MCF 10A (cell line): ENCODE measurements around the gene WDR55. TPM values are rescaled to one million over a fixed set of nuclear protein-coding genes. Genes with fewer than 3 reads are reported as not detected.

Experiments
- BruUV-seq: library from RNA; stranded (reverse); fragments of 400-500 nt; replicated peaks from 2 replicates; lab custom pipeline; 2021; lab: Mats Ljungman, UMichigan
- CTCF ChIA-PET: fragments of 300-600 bp; sonication (Branson Sonifier 250); formaldehyde crosslinking; extraction: SDS; loops from one replicate; lab custom pipeline; 2021; ENCODE audit warnings: antibody characterized with exemption, inconsistent platforms; lab: Yijun Ruan, JAX
- POLR2A ChIA-PET: fragments of 300-600, 350-650 bp; sonication (Branson Sonifier 250); formaldehyde crosslinking; extraction: SDS; loops from one replicate; lab custom pipeline; 2020; ENCODE audit warnings: antibody characterized with exemption, inconsistent platforms; lab: Yijun Ruan, JAX
- DNase-seq: peaks from one replicate; pipeline ENCODE4 v3.0.0-alpha.2; 2018; ENCODE audit not compliant: unreplicated experiment
- H3K27ac Mint-ChIP-seq: one replicate; pipeline ENCODE4 v1.8.0; 2022; ENCODE audit warnings: mild to moderate bottlenecking, low read depth, mixed read lengths; ENCODE audit not compliant: unreplicated experiment
- H3K27me3 Mint-ChIP-seq: one replicate; pipeline ENCODE4 v1.8.0; 2022; ENCODE audit warnings: mixed read lengths; ENCODE audit not compliant: insufficient read depth, unreplicated experiment
- H3K36me3 Mint-ChIP-seq: one replicate; pipeline ENCODE4 v1.8.0; 2022; ENCODE audit warnings: mild to moderate bottlenecking, moderate library complexity, mixed read lengths; ENCODE audit not compliant: insufficient read depth, unreplicated experiment
- H3K4me1 Mint-ChIP-seq: one replicate; pipeline ENCODE4 v1.8.0; 2022; ENCODE audit warnings: mixed read lengths; ENCODE audit not compliant: insufficient read depth, unreplicated experiment
- H3K4me3 Mint-ChIP-seq: one replicate; pipeline ENCODE4 v1.8.0; 2022; ENCODE audit warnings: mild to moderate bottlenecking, moderate library complexity, mixed read lengths; ENCODE audit not compliant: unreplicated experiment
- H3K9me3 Mint-ChIP-seq: one replicate; pipeline ENCODE4 v1.8.0; 2022; ENCODE audit warnings: mixed read lengths; ENCODE audit not compliant: unreplicated experiment
- CTCF ChIP-seq: fragments of 200-600 bp; IDR thresholded peaks from one replicate; pipeline ENCODE4 v1.8.0; 2022; ENCODE audit warnings: antibody characterized with exemption, mild to moderate bottlenecking; ENCODE audit not compliant: unreplicated experiment
- intact Hi-C: fragments of 100-400 bp; cut with micrococcal nuclease; formaldehyde crosslinking; loops from 2 replicates; pipeline ENCODE4 v1.14.1; 2022
- total RNA-seq: library from RNA; stranded (reverse); gene quantifications from 2 replicates; pipeline ENCODE4 v1.2.3, GENCODE V29; 2022

WDR55 gene
- total RNA-seq, 1 experiment from 2014 or later, result 36.4 TPM

DNA sequence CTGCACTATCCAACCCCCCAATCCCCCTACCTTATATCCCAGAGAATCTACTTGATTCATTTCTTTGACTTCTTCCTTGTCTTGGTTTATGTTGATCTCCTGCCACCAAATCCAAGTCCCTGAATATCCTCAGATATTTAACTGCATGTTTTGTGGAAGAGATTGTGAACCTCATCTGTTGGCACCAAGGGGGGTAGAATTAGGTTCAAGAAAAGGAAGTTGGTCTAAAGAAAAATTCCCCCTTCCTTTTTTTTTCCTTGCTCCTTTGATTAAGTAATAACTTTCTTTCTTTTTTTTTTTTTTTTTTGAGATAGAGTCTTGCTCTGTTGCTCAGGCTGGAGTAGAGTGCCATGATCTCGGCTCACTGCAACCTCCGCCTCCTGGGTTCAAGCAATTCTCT is 31.2 kb upstream of the WDR55 start:
- Mint-ChIP-seq H3K36me3 (peaks cover 1% of the 10 kb centered on the region), H3K9me3 (no peaks in the 10 kb centered on the region), H3K4me1 (peaks cover 30% of the 10 kb centered on the region), H3K4me3 (peak overlapping the region; percentile 68), H3K27me3 (no peaks in the 10 kb centered on the region), H3K27ac (no peak overlapping the region)
- TF ChIP-seq CTCF, result no peak
- DNase-seq, result no peak
- intact Hi-C loops, result no loop called here
- BruUV-seq, result no TSS peak
- ChIA-PET CTCF (interaction anchor here (1.1 to 4.0 kb wide), 6 partner anchors 43 to 267 kb away, joined by 3 to 41 read pairs (median 5); partner anchors contain the start of gene EIF4EBP3), POLR2A (interaction anchor here (0.9 to 11.2 kb wide), 8 partner anchors 14 to 232 kb away, joined by 3 to 143 read pairs (median 4); partner anchors contain the start of genes ANKHD1, APBB3, EIF4EBP3 and IK)

GRCh38 chr5:140634103-140634502 is 30.6 kb upstream of the WDR55 start:
- H3K27me3 Mint-ChIP-seq, result no peaks in the 10 kb centered on the region
- no TSS peak for BruUV-seq
- ChIA-PET POLR2A (interaction anchor here (1.2 to 11.2 kb wide), 6 partner anchors 13 to 233 kb away, joined by 4 to 143 read pairs (median 15); partner anchors contain the start of genes ANKHD1, APBB3, EIF4EBP3 and IK), CTCF (interaction anchor here (0.8 to 4.0 kb wide), 10 partner anchors 11 to 402 kb away, joined by 3 to 41 read pairs (median 8); partner anchors contain the start of genes APBB3, EIF4EBP3, NDUFA2 and SLC35A4)
- no peaks in the 10 kb centered on the region for H3K36me3 Mint-ChIP-seq
- no peak for DNase-seq
- intact Hi-C loops, result no loop called here
- H3K4me3 Mint-ChIP-seq, result no peak overlapping the region
- no peak for TF ChIP-seq CTCF
- H3K9me3 Mint-ChIP-seq, result no peaks in the 10 kb centered on the region
- H3K27ac Mint-ChIP-seq, result no peak overlapping the region
- H3K4me1 Mint-ChIP-seq, result peaks cover 35% of the 10 kb centered on the region

GRCh38 chr5:140635291-140636257 is 29.1 kb upstream of the WDR55 start:
- intact Hi-C loops, result loop anchor here (1.0 kb wide), 2 partner anchors 60 to 88 kb away; partner anchors contain the start of gene EIF4EBP3
- ChIA-PET CTCF (interaction anchor here (0.6 to 4.0 kb wide), 19 partner anchors 10 to 166 kb away, joined by 3 to 41 read pairs (median 5); partner anchors contain the start of genes APBB3, EIF4EBP3, NDUFA2 and SLC35A4), POLR2A (interaction anchor here (0.6 to 11.2 kb wide), 14 partner anchors 11 to 404 kb away, joined by 3 to 143 read pairs (median 4); partner anchors contain the start of genes ANKHD1, APBB3, EIF4EBP3 and IK)
- BruUV-seq, result no TSS peak
- peaks cover 40% of the 10 kb centered on the region for H3K4me1 Mint-ChIP-seq
- H3K27ac Mint-ChIP-seq, result no peak overlapping the region
- H3K4me3 Mint-ChIP-seq, result no peak overlapping the region
- DNase-seq, result no peak
- no peak for TF ChIP-seq CTCF
- H3K27me3 Mint-ChIP-seq, result no peaks in the 10 kb centered on the region
- no peaks in the 10 kb centered on the region for H3K36me3 Mint-ChIP-seq
- no peaks in the 10 kb centered on the region for H3K9me3 Mint-ChIP-seq
